GM19324 (cell line): ENCODE measurements around the gene FAR2.
"Not testable (repeated sequence)": the region's sequence is repeated elsewhere in the genome, so short reads cannot be mapped to it uniquely, and the experiment has no call there.

Source experiments
- ATAC-seq: cut with Tn5 transposase; IDR thresholded peaks from one replicate; pipeline ENCODE4 v1.9.1; 2021; ENCODE audit warnings: mild to moderate bottlenecking, moderate library complexity; ENCODE audit not compliant: unreplicated experiment, low FRiP score

Gene FAR2

DNA sequence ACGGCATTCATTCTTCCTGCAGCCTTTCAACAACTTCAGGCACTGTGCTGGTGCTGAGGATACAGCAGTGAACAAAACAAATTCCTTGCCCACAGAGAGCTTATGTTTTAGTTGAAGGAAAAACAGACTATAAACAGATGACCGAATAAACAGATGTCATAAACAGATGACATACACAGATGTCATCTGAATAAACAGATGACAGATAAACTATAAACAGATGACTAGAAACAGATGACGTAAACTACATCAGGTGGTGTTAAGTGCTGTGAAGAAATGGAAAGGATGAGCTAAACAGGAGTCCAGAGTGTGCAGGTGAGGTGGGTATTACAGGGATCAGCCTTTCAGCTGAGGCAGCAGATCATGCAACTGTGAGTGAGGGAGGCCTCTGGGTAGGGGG lies 80.9 kb downstream of the FAR2 start:
- no peak for ATAC-seq

DNA sequence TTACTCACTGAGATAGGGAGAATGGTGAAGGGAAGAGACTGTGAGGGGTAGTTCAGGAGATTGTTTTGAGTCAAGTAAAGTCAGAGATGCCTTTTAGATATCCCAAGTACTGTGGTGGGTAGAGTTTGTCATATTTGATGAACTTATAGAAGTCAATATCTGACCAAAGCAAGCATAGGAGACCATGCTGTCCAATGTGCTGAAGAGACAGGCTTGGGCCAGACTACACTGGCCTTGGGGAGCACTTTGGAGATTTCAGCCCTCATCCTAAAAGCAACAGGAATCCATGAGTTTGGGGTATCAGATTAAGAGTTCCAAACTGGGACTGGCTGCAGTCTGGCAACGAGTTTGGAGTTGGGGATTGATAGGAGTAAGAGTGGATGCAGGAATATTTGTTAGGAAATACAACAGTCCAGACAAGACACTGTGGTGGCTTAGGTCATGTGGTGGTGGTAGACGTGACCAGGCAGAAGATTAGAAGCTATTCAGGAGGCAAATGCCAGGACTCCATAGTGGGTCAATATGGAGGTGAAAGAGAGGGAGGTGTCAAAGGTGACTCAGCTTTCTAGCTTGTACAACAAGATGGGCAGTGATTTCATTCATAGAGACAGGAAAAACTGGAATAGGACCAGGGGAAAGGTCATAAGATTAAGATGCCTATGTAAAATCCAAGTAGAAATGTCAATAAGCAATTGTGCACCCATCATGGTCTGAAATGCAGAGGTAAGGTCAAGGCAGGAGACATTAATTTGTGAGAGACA lies 81.9 kb downstream of the FAR2 start:
- ATAC-seq, result no peak

DNA sequence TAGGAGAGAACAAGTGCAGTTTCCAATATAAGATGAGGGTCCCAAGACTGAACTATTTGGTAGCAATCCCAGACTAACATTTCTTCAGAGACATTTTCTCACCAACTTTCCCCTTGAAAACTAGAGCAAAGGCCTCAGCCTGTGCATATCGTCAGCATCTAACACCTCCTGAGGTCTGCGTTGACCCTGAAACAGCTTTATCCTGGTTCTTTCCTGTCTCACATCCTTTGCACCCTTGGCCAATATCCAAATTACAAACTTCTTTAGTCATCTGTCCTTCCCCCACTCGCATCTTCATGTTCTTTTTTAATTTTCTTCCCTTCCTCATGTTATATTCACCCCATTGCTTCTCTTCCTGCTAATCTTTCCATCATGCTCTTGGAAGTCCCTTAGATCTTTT lies 83.0 kb downstream of the FAR2 start:
- ATAC-seq, result no peak

DNA sequence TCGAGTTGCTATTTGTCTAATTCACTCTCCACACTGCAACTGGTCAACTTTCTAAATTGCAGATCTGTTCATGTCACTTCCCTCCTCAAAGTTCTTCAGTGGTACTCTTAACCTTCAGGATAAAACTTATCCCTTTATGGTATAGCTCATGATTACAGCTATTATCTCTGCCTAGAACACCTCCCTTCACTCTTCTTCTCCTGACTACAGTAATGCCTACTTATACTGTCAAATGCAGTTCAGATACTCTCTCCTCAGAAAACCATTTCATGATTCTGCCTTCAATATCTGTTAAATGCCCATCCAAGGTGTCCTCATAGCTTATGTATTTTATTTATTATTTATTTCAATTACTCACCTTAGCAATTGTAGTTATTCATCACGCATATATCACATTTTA lies 85.5 kb downstream of the FAR2 start:
- no peak for ATAC-seq

GRCh38 chr12:29234965-29235626 lies 86.0 kb downstream of the FAR2 start:
- no peak for ATAC-seq

DNA sequence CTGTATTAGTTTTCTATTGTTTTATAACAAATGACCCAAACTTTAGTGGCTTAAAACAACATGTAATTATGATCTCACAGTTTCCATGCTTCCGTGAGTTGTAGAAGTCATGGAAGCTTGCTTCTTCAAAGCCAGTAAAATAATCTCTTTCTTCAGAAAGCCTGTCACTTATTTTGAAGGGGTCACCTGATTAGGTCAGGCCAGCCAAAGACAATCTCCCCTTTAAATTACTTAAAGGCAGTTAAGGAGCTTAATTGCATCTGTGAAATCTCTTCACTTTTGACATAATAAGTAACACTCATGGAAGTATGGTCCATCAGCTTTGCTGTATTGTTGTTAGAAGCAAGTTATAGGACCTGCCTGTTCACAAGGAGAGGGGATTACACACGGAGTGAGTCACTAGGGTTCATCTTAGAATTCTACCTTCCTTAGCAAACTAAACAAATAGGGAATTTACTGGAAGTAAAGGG lies 89.8 kb downstream of the FAR2 start:
- ATAC-seq, result no peak

GRCh38 chr12:29239336-29239735 lies 90.3 kb downstream of the FAR2 start:
- ATAC-seq, result no peak

DNA sequence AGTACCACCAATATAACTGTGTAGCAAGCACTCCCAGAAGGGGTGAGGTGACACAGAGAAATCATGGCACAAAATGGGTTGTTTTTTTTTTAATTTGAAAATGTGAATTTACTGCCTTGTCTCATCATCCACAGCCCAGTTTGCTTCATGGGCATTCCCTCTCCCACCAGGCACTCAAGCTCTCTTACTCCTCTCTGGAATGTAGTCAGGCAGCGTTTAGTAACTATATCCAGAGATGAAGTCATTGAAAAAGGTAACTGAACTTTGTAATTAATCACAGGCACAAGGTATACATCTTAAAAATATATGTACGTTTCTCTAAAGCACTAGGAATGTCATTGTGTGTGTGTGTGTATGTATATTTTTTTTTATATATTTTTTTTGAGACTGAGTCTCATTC lies 91.4 kb downstream of the FAR2 start:
- ATAC-seq, result no peak

GRCh38 chr12:29241821-29242591 lies 92.9 kb downstream of the FAR2 start:
- ATAC-seq, result peak; percentile 59

GRCh38 chr12:29242921-29243431 lies 93.9 kb downstream of the FAR2 start:
- ATAC-seq, result no peak

- ATAC-seq, result no peak
Measured at GRCh38 chr12:29244159-29244765, 95.2 kb downstream of the FAR2 start.

DNA sequence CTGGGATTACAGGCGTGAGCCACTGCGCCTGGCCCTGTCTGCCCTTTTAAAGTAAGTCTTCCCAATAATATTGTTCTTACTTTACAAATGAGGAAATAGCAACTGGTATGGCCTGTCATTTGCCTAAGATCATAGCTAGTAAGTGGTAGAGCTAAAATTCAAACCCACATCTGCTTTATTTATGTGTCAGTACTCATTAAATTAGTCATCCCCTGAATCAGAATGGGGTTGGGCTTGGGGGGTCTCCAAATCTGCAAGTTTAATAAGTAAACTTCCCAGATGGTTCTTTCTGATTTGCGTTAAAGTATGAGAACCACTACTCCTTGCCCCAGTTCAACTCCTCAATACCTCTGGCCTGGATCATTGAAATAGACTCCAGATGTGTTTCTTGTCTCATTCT lies 96.2 kb downstream of the FAR2 start:
- ATAC-seq, result no peak

DNA sequence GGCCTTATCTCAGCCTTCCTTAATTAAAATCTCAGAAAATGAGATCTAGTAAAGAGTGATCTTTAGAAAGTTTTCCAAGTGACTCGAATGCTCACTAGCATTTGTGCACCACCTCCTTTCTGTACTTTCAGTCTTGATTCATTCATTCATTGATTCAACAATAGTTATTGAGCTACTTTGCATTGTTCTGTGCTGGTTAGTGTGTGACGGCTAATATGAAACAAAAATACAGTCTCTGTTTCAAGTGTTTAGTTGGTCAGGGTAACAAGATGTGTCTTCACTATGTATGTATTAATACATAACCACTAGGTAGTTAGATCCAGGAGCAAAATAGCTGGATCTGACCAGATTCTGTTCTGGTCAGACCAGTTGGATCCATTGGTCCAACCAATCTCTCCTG lies 100.9 kb downstream of the FAR2 start:
- ATAC-seq, result no peak

DNA sequence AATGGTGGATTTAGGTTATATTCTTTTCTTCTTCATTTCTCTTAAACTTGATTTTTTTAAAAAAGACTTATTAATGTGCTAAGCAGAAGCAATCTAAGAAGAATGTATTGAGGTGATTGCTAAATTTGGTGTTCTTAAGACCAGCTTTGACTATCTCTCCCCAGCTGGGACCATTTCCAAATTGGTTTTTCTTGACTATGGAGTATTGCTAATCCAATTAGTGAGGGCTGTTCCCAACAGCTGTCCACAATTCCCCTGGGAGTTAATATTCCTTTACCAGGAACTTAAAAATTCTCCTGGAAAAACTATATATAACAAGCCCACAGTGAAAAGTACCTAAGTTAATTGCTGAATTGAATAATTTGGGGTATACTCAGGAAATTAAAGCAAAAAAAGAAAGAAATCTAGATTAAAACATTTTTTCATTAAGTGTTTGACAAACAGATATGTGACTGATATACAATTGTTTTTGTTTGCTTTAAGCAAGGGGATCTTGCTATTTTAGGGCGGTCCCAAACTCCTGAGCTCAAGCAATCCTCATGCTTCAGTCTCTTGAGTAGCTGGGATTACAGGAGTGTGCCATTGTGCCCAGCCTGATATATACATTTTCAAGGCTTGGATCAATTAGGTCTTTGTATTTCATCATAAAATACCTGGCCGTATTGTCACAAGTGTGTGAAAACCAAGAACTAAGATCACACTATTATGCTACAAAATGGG lies 105.0 kb downstream of the FAR2 start:
- ATAC-seq, result no peak

- ATAC-seq, result no peak
Measured at GRCh38 chr12:29255042-29255441, 106.0 kb downstream of the FAR2 start.

DNA sequence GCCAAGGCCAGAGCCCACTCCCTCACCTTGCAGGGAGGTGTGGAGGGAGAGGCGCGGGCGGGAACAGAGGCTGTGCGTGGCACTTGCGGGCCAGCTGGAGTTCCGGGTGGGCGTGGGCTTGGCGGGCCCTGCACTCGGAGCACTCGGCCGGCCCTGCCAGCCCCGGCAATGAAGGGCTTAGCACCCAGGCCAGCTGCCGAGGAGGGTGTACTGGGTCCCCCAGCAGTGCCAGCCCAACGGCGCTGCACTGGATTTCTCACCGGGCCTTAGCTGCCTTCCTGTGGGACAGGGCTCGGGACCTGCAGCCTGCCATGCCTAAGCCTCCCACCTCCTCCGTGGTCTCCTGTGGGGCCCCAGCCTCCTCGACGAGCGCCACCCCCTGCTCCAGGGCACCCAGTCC lies 107.5 kb downstream of the FAR2 start:
- ATAC-seq, result no peak

DNA sequence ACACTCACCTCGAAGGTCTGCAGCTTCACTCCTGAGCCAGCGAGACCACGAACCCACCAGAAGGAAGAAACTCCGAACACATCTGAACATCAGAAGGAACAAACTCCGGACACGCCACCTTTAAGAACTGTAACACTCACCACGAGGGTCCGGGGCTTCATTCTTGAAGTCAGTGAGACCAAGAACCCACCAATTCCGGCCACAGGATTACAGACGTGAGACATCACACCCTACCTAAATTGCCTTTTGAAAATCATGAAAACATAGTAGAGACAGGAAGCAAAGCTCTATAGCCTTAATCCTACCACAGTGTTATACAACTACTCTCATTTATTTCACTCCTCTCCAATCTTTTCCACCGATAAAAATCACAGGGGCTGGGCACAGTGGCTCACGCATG lies 108.6 kb downstream of the FAR2 start:
- not testable (repeated sequence) for ATAC-seq

DNA sequence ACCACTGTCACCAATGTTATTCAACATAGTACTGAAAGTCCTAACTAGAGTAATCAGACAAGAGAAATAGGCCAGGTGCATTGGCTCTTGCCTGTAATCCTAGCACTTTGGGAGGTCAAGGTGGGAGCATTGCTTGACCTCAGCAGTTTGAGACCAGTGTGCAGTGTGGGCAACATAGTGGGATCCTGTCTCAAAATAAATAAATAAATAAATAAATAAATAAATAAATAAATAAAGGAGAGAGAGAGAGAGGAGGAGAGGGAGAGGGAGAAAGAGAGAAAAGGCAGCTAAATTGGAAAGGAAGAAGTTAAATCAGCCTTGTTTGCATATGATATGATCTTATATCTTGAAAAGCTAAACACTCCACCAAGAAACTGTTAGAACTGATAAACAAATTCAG lies 115.3 kb downstream of the FAR2 start:
- ATAC-seq, result no peak

GRCh38 chr12:29269706-29270408 lies 120.8 kb downstream of the FAR2 start:
- no peak for ATAC-seq

- no peak for ATAC-seq
Measured at GRCh38 chr12:29270446-29270845, 121.4 kb downstream of the FAR2 start.
